ENCODE data around the gene TLX2.
A peak's percentile ranks its signal among the peaks of the same experiment; 100 is the strongest.

Gene TLX2

DNA sequence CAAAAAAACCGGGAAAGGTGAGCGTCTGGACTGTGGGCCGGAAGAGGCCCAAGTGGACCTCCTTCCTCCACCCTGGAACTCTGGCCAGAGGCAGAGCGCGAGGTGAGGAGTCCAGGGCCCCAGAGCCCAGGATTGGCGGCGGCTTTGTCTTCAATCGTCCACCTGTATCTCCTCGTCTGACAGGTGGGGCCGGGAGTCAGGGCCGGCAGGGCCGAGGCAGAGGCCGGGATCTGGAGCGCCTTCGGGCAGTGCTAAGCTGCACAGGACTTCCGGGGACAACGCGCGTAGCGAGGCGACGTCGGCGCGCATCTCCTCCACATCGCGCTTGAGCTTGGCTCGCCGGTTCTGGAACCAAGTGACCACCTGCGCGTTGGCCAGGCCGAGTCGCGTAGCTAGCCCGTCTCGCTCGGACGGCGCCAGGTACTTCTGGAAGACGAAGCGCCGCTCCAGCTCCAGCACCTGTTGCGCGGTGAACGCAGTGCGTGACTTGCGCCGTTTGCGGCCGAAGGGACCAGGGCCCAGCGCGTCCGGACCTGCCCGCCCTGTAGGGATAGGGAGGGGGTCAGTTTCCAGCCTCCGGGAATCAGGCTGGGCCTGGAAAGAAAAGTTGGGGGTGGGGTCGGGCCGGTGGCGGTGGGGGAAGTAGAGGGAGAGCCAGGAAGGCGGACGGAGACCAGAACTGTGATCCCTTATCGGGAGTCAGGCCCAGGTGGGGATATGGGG lies 16.3 kb upstream of the TLX2 start:
- DNase-seq = no peak

DNA sequence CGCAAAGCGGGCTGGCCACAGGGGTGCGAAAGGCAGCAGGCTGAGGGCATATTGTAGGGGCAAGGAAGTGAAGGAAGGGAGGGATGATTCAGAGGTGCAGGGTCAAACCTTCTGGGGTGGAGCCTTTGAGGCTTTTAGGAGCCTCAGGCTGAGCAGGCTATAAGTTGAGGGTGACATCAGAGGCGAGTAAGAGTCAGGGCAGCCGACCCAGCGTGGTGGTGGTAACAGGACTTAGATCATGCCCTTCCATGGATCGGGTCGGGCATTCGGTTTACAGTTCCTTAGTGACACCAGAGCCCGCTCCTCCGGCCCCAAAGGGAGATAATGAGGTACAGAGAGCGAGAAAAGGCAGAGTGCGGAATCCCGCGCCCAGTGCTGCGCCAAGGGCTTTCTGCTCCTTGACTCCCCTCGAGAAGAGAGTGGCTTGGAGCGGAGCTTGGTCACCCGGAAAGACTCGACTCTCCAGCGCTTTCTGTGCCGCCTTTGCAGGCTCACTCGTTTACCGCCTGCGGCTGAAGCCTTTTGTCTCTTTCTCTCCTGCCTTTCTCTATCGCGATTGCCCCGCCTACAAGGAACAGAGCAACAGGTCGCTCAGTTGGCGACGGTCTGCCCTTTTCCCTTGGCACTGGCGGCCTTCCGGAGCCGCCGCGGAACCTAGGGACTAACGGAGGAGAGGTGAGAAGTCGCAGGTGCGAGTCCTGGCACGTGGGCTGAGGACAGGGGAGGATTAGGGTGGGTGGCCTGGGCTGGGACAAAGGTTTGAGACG lies 15.6 kb upstream of the TLX2 start:
- no peak for DNase-seq

GRCh38 chr2:74499267-74499939 lies 14.8 kb upstream of the TLX2 start, which contains the start of gene LBX2:
LBX2 (minus strand) TSS chr2:74499603; CDS start chr2:74499537, 66 bp downstream.
- no peak for DNase-seq

DNA sequence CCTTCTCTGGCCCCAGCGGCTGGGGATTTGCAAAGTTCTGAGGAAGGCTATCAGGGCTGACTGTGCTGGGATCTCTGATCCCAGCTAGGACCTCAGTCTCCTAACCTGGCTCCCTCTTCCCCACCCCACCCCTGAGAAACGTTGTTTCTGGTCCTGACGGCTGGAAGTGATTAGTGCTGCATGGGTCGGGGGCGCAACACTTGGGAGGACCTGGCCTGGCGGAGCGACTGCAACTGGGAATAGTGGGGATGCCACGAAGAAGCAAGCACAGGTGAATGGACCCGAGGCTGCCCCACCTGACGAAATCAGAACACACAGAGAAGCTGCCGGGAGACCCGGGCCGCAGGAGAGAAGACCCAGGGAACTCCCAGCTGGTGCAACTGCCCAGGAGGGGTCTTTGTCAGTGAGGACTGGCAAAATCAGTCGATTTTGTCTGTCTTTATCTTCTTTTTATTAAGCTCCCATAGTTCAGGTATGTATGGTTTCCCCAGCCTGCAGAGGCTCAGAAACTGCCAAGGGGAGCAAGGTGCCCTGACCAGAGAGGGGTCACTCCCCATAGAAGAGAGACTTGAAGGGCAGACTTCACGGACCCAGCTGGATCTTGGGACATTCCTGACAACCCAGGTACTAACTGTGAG lies 14.2 kb upstream of the TLX2 start:
- DNase-seq = no peak

GRCh38 chr2:74500578-74500946 lies 13.7 kb upstream of the TLX2 start:
- DNase-seq = no peak

- DNase-seq = no peak
Observed at GRCh38 chr2:74501335-74502071, 12.7 kb upstream of the TLX2 start.

DNA sequence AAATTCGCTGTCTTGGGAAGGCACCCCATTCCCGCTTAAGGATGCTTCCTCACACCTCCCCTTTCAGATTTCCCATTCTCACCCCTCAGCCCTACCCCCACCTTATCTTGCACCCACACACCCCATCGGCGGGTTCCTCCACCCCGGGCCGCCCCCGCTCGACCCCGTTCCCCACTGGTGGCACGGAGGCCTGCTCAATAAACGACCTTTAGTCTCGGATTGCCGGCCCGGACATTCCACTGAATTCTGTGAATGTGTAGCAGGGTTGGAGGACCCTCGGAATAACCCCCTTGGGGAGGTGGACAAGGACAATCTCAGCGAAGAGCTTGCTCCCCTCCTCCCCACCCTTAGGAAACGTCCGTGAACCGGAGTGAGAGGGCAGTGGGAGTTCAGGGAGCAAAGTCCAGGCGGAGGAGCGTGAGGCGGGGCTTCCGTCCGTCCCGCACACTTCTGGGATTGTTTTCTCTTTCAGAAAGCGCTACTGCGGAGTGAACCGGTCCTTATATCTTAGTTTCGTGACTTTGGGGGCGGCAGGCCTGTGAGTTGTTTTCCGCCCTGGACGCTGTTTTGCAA lies 12.0 kb upstream of the TLX2 start:
- DNase-seq = no peak

GRCh38 chr2:74502720-74503505 lies 11.3 kb upstream of the TLX2 start:
- no peak for DNase-seq

GRCh38 chr2:74503506-74504475 lies 10.5 kb upstream of the TLX2 start:
- no peak for DNase-seq

DNA sequence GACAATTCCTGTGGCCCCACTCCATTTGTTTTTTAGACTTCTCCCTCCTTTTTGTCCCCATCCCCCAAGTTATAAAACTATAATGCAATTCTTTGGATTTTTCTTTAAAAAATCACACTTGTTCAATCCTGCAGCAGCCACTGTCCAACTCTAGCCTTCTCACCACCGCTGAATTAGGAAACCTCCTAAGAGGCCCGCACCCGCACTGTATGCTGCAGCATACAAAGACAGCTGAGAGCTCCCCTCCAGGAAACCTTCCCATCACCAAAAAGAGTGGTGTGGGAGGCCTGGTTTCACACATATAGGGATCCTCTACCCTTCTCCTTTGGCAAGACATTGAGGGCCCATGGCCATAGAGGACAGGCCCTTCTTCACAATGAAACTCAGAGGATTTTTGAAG lies 9.7 kb upstream of the TLX2 start:
- no peak for DNase-seq

- no peak for DNase-seq
Observed at GRCh38 chr2:74505448-74506246, 8.6 kb upstream of the TLX2 start.

- peak; percentile 98 to 99 for DNase-seq
Observed at GRCh38 chr2:74507145-74507925, 6.9 kb upstream of the TLX2 start, which contains the start of gene PCGF1. PCGF1 (minus strand) TSS chr2:74507695; CDS start chr2:74507668, 27 bp downstream.

DNA sequence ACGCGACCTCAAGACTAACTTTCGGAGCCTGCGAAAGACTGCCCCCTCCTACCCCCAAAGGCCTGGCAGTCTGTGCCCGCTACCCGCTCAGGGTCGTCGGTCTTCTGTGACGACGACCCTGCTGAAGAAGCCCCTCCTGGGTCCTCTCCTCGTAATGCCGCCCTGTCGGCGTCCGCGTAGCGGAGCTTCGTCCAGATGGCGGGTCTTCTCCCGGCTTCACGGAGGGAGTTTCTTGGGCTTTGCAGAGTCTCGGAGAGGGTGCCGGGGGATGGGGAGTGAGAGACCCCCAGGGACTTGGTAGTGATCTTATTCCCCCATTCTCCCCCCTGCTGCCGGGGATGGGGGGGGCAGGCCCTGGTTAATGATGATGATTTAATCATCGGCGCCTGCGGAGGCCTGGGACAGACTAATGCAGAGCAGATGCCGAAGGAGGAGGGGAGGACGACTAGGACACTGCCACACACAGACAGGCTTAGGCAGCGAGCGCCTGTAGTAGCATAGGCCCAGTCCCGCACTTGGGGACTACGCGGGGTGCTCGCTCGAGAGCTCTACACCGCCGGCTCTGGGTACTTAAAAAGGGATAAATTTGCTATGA lies 6.2 kb upstream of the TLX2 start:
- peak; percentile 32 to 66 for DNase-seq

DNA sequence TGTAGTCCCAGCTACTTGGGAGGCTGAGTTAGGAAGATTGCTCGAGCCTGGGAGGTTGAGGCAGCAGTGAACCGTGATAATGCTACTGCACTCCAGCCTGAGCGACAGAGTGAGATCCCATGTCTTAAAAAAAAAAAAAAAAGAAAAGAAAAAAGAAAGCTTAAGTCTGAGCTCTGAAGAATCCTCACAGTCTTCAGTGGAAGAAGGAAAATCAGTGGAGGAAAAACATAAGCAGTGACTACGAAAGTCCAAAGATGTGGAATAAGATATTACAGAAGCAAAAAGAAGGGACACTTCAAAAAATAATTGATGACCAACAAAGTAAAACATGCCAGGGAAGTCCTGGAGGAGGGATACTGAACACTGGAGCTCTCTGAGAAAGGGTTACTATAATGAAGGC lies 4.0 kb upstream of the TLX2 start:
- DNase-seq = no peak

GRCh38 chr2:74511104-74511989 lies 2.9 kb upstream of the TLX2 start:
- no peak for DNase-seq

DNA sequence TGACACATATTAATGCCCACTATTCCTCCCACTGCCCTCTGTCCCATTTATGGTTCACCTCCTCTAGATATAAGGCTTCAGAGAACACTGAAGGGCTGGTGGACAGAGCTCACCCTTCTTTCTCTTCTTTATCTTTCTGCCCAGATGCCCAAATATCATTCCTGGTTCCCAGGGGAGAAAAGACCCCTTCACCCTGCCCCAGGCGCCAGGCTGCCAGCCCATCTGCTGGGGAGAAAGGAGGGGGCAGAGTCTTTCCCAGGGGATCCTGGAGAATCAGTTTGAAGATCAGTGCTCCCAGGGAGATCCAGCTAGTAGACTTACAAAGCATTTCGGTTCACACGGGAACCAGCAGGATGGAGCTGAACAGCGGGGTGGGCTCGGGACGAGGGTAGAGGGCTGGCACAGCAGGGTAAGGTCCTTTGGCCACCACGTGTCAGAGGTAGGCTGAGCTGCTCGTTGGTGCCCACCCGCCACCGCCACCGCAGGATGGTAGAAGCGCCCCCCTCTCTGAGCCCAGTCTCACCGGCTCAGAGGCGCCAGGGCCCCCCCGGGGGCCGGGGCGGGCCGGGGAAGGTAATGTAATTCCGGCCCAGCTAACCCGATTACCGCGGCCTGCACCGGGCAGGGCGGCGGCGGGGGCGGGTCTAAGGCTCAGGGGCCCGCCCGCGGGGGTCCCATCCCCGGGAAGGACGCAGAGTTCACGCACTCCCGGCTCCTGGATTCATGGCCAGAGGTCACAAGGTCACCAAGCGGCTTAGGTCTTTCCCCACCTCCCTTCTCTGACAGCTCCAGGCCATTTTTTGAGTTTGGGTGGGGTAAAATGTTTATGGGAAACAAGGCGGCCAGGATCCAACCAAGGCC lies 1.3 kb upstream of the TLX2 start:
- DNase-seq = no peak

Data from NCI-H1930 (cell line).